H1 (cell line): Measurements from ENCODE around the gene ILKAP.

Experiments used
- BCL11A ChIP-seq, 2 experiments: IDR thresholded peaks; one replicate each; pipeline ENCODE4 v1.6.1; 2011; ENCODE audit warnings: low read depth in 2 of 2, low read length in 2 of 2, mild to moderate bottlenecking in 2 of 2
- CEBPB ChIP-seq: IDR thresholded peaks from 2 replicates; pipeline ENCODE4 v1.6.1; 2012; ENCODE audit warnings: low read depth, low read length
- CTCF ChIP-seq, 3 experiments: IDR thresholded peaks; 1 replicate in 2 of 3; 2 replicates in 1 of 3; pipeline versions ENCODE4 v1.5.1 to v1.6.1; 2011; ENCODE audit warnings: low read length in 3 of 3, mild to moderate bottlenecking in 3 of 3, inconsistent platforms in 2 of 3, low read depth in 1 of 3, moderate library complexity in 1 of 3; ENCODE audit not compliant: insufficient read depth in 1 of 3; ENCODE audit errors: control extremely low read depth in 1 of 3
- JUND ChIP-seq: IDR thresholded peaks from 2 replicates; pipeline ENCODE4 v1.6.1; 2011; ENCODE audit warnings: mild to moderate bottlenecking, improper control_type of control experiment, low read length
- POLR2A ChIP-seq, 2 experiments: IDR thresholded peaks; 1 replicate in 1 of 2; 2 replicates in 1 of 2; pipeline ENCODE4 v1.6.1; 2011; ENCODE audit warnings: low read depth in 2 of 2, low read length in 2 of 2, mild to moderate bottlenecking in 2 of 2; ENCODE audit errors: control extremely low read depth in 1 of 2
- SIN3A ChIP-seq, 2 experiments: IDR thresholded peaks in 1 of 2; conservative IDR thresholded peaks in 1 of 2; 2 replicates each; pipeline ENCODE4 v1.6.1; 2011 to 2012; ENCODE audit warnings: low read length in 2 of 2, improper control_type of control experiment in 1 of 2, low read depth in 1 of 2, mild to moderate bottlenecking in 1 of 2
- TCF12 ChIP-seq: IDR thresholded peaks from 2 replicates; pipeline ENCODE4 v1.6.1; 2011; ENCODE audit warnings: low read depth, mild to moderate bottlenecking, low read length
- TF ChIP-seq, protein P1 (sequence below): IDR thresholded peaks from 2 replicates; pipeline ENCODE4 v1.6.1; 2011; ENCODE audit warnings: low read length, improper control_type of control experiment
- TF ChIP-seq, protein P2 (sequence below): IDR thresholded peaks from 2 replicates; pipeline ENCODE4 v1.6.1; 2012; ENCODE audit warnings: low read length, inconsistent platforms

- TF ChIP-seq CTCF (IDR thresholded peaks at IDR 0.05; ENCODE audit: control extremely low read depth in 1 of 3, insufficient read depth in 1 of 3, low read depth in 1 of 3, low read length in 3 of 3) (no peak), BCL11A (IDR thresholded peaks at IDR 0.05; ENCODE audit: low read depth in 2 of 2, low read length in 2 of 2) (no peak), JUND (no peak), TCF12 (no peak), CEBPB (no peak), SIN3A (conservative IDR thresholded peaks at IDR 0.05 in 1 of 2, IDR thresholded peaks at IDR 0.05 in 1 of 2; ENCODE audit: low read depth in 1 of 2, low read length in 2 of 2) (no peak), POLR2A (IDR thresholded peaks at IDR 0.05; ENCODE audit: control extremely low read depth in 1 of 2, low read depth in 2 of 2, low read length in 2 of 2) (no peak)
- TF ChIP-seq, protein P1, sequence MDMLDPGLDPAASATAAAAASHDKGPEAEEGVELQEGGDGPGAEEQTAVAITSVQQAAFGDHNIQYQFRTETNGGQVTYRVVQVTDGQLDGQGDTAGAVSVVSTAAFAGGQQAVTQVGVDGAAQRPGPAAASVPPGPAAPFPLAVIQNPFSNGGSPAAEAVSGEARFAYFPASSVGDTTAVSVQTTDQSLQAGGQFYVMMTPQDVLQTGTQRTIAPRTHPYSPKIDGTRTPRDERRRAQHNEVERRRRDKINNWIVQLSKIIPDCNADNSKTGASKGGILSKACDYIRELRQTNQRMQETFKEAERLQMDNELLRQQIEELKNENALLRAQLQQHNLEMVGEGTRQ: no peak
- TF ChIP-seq, protein P2, sequence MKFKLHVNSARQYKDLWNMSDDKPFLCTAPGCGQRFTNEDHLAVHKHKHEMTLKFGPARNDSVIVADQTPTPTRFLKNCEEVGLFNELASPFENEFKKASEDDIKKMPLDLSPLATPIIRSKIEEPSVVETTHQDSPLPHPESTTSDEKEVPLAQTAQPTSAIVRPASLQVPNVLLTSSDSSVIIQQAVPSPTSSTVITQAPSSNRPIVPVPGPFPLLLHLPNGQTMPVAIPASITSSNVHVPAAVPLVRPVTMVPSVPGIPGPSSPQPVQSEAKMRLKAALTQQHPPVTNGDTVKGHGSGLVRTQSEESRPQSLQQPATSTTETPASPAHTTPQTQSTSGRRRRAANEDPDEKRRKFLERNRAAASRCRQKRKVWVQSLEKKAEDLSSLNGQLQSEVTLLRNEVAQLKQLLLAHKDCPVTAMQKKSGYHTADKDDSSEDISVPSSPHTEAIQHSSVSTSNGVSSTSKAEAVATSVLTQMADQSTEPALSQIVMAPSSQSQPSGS: no peak
These were observed 57.6 kb downstream of the ILKAP start for GRCh38 chr2:238145851-238146250.
